ENCODE results near the gene GPR39. TPM values are rescaled to one million over a fixed set of nuclear protein-coding genes. Genes with fewer than 3 reads are reported as not detected.

GPR39 gene
- total RNA-seq, 4 donors from 2014 or later, result 0.76 to 1.3 (median 1.2) TPM

GRCh38 chr2:132460781-132461180 is 44.2 kb downstream of the GPR39 start:
- WGBS, 2 donors, result 41 to 44% methylated on average over 3 to 4 of the region's 4 CpGs
- Histone ChIP-seq H3K9me3 (peaks cover 0 to 14% (median 4%) of the 10 kb centered on the region in 3 donors), H3K27ac (no peak overlapping the region), H3K4me3 (no peak overlapping the region), H3K27me3 (no peaks in the 10 kb centered on the region), H3K36me3 (no peaks in the 10 kb centered on the region), H3K4me1 (no peaks in the 10 kb centered on the region)
- TF ChIP-seq POLR2A (IDR thresholded peaks at IDR 0.05) (no peak), CTCF (IDR thresholded peaks at IDR 0.05) (no peak)
- intact Hi-C loops (cut with DNase I), result no loop called here
- DNase-seq, result no peak

GRCh38 chr2:132462236-132462635 is 45.6 kb downstream of the GPR39 start:
- Histone ChIP-seq H3K27ac (no peak overlapping the region), H3K27me3 (no peaks in the 10 kb centered on the region), H3K4me3 (no peak overlapping the region), H3K36me3 (no peaks in the 10 kb centered on the region), H3K4me1 (no peaks in the 10 kb centered on the region), H3K9me3 (peaks cover 0 to 29% (median 14%) of the 10 kb centered on the region in 3 donors)
- WGBS, 2 donors, result 27 to 73% methylated on average over 1 of the region's 1 CpG
- TF ChIP-seq CTCF (IDR thresholded peaks at IDR 0.05), result no peak
- TF ChIP-seq POLR2A (IDR thresholded peaks at IDR 0.05), result no peak
- intact Hi-C loops (cut with DNase I), result no loop called here
- DNase-seq, result no peak

- intact Hi-C loops (cut with DNase I), result no loop called here
- no peak for DNase-seq
- no peak overlapping the region for H3K27ac ChIP-seq
- no peaks in the 10 kb centered on the region for H3K27me3 ChIP-seq
- TF ChIP-seq CTCF (IDR thresholded peaks at IDR 0.05), result no peak
- no peak for TF ChIP-seq POLR2A (IDR thresholded peaks at IDR 0.05)
- peaks cover 0 to 42% (median 27%) of the 10 kb centered on the region in 3 donors for H3K9me3 ChIP-seq
- H3K36me3 ChIP-seq, result no peaks in the 10 kb centered on the region
- H3K4me1 ChIP-seq, result no peaks in the 10 kb centered on the region
- WGBS, 2 donors, result 43% methylated on average over 4 of the region's 4 CpGs
- H3K4me3 ChIP-seq, result no peak overlapping the region
Observed at GRCh38 chr2:132463719-132464118, 47.1 kb downstream of the GPR39 start.

GRCh38 chr2:132465917-132466316 is 49.3 kb downstream of the GPR39 start:
- Histone ChIP-seq H3K27me3 (no peaks in the 10 kb centered on the region), H3K27ac (no peak overlapping the region), H3K36me3 (no peaks in the 10 kb centered on the region), H3K4me1 (no peaks in the 10 kb centered on the region), H3K9me3 (peaks cover 0 to 51% (median 27%) of the 10 kb centered on the region in 3 donors), H3K4me3 (no peak overlapping the region)
- intact Hi-C loops (cut with DNase I), result no loop called here
- no peak for DNase-seq
- 66 to 68% methylated on average over 1 of the region's 1 CpG for WGBS, 2 donors
- no peak for TF ChIP-seq POLR2A (IDR thresholded peaks at IDR 0.05)

GRCh38 chr2:132466428-132467028 is 49.9 kb downstream of the GPR39 start:
- no peak overlapping the region for H3K27ac ChIP-seq
- no peaks in the 10 kb centered on the region for H3K36me3 ChIP-seq
- DNase-seq, result no peak
- no peaks in the 10 kb centered on the region for H3K4me1 ChIP-seq
- TF ChIP-seq POLR2A (IDR thresholded peaks at IDR 0.05) (no peak), CTCF (IDR thresholded peaks at IDR 0.05) (no peak)
- peaks cover 0 to 51% (median 27%) of the 10 kb centered on the region in 3 donors for H3K9me3 ChIP-seq
- H3K4me3 ChIP-seq, result no peak overlapping the region
- intact Hi-C loops (cut with DNase I), result no loop called here
- WGBS, 2 donors, result 57 to 67% methylated on average over 1 of the region's 1 CpG
- H3K27me3 ChIP-seq, result no peaks in the 10 kb centered on the region

All from esophagus squamous epithelium (tissue), 5 donors.